ENCODE results near the gene ATP5ME.
"Not testable (repeated sequence)": the region's sequence is repeated elsewhere in the genome, so short reads cannot be mapped to it uniquely, and the experiment has no call there.

ATP5ME gene

GRCh38 chr4:635851-636627 lies 38.0 kb downstream of the ATP5ME start:
- no peak overlapping the region for H3K4me3 ChIP-seq (ENCODE audit: low read depth, low read length)
- CTCF ChIA-PET, result no interaction called here
- POLR2A ChIA-PET, result no interaction called here
- TF ChIP-seq CTCF (IDR thresholded peaks at IDR 0.05; ENCODE audit: insufficient read depth, low read length, missing control alignments), result no peak
- DNase-seq (ENCODE audit: low read depth, low spot score), result no peak

GRCh38 chr4:635066-635835 lies 38.8 kb downstream of the ATP5ME start:
- DNase-seq (ENCODE audit: low read depth, low spot score); H3K4me3 ChIP-seq (ENCODE audit: low read depth, low read length); POLR2A ChIA-PET; CTCF ChIA-PET: not testable (repeated sequence)

GRCh38 chr4:634599-634985 lies 39.5 kb downstream of the ATP5ME start:
- DNase-seq (ENCODE audit: low read depth, low spot score), result no peak
- CTCF ChIA-PET, result no interaction called here
- no peak overlapping the region for H3K4me3 ChIP-seq (ENCODE audit: low read depth, low read length)
- no peak for TF ChIP-seq CTCF (IDR thresholded peaks at IDR 0.05; ENCODE audit: insufficient read depth, low read length, missing control alignments)
- POLR2A ChIA-PET, result no interaction called here

GRCh38 chr4:633976-634598 lies 40.0 kb downstream of the ATP5ME start:
- H3K4me3 ChIP-seq (ENCODE audit: low read depth, low read length), result no peak overlapping the region
- DNase-seq (ENCODE audit: low read depth, low spot score), result no peak
- TF ChIP-seq CTCF (IDR thresholded peaks at IDR 0.05; ENCODE audit: insufficient read depth, low read length, missing control alignments), result no peak
- CTCF ChIA-PET, result no interaction called here
- POLR2A ChIA-PET, result no interaction called here

- CTCF ChIA-PET, result no interaction called here
Observed at GRCh38 chr4:633406-633805, 40.7 kb downstream of the ATP5ME start.

GRCh38 chr4:632926-633325 lies 41.1 kb downstream of the ATP5ME start:
- CTCF ChIA-PET, result no interaction called here
- no peak overlapping the region for H3K4me3 ChIP-seq (ENCODE audit: low read depth, low read length)
- no peak for TF ChIP-seq CTCF (IDR thresholded peaks at IDR 0.05; ENCODE audit: insufficient read depth, low read length, missing control alignments)
- POLR2A ChIA-PET, result no interaction called here
- no peak for DNase-seq (ENCODE audit: low read depth, low spot score)

More at GRCh38 chr4:633406-633805, 40.7 kb downstream of the ATP5ME start:
- POLR2A ChIA-PET, result no interaction called here
- DNase-seq (ENCODE audit: low read depth, low spot score), result no peak
- no peak for TF ChIP-seq CTCF (IDR thresholded peaks at IDR 0.05; ENCODE audit: insufficient read depth, low read length, missing control alignments)
- H3K4me3 ChIP-seq (ENCODE audit: low read depth, low read length), result no peak overlapping the region
